GDM1 (cell line): ENCODE data around the gene SETBP1.
A peak's percentile ranks its signal among the peaks of the same experiment; 100 is the strongest.

Experiments used
- DNase-seq: peaks from one replicate; lab custom pipeline; 2025; lab: John Stamatoyannopoulos, UW

The SETBP1 gene

DNA sequence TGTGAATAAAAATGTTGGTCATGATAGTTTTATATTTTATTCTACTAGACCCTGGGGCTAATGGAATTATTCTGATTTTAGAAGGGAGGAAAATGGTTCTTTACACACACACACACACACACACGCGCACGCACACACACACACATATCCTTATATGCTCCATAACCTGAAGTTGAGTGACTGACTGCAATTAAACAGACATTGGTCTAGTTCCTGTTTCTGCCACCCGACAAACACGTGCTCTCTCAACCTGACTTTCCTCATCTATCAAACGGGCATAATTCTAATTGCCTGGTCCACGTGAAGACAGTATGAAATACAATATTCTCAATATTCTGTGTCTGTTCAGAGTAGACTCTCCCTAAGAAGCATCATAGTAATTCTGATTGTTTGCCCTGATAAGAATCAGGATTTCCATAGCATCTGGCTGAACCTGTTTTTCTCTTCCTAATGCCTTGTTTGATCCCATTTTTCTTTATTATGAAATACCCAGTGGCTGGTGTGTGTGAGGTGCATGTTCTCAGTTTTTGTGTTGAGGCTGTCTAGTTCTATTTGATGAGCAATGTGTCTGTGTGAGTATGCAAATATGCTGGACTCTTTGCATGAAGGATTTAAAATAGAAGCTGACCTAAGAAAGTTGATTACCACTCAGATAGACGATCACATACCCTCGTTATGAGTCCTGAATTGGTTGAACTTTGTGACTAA, 51.0 kb downstream of the SETBP1 start:
- peak; percentile 31 for DNase-seq

DNA sequence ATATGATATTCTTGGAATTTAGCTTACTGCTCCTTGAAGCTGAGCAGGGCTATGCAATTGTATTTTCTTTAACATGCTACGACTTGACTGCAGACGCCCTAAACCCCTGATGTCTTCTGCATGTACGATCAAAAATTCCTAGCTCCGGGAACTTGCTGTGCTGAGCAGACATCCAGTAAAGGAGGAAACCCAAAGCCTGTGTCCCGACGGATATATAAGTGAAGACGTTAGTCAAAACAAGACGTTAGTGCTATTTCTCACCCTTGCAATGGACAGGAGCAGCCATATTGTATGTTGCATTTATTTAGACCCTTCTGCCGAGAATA, 51.5 kb downstream of the SETBP1 start:
- no peak for DNase-seq

DNA sequence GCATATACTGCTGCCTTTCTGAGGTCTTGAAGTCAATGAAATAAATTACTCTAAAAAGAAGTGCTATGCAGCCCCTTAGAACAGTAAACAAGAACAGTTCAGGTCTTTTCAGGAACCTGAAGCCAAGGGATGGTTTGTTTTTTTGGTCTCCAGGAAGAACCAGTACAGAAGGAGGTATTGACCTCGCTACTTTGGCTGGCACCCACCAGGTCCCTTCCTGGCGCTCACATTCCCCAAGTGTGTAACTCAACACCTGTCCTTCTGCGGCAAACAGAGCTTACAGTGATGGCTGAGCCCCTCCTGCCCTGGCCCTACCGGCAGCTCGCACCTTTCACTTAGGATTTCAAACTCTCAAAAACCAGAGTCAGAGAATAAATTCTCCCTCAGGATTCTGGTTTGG, 51.9 kb downstream of the SETBP1 start:
- DNase-seq = no peak

DNA sequence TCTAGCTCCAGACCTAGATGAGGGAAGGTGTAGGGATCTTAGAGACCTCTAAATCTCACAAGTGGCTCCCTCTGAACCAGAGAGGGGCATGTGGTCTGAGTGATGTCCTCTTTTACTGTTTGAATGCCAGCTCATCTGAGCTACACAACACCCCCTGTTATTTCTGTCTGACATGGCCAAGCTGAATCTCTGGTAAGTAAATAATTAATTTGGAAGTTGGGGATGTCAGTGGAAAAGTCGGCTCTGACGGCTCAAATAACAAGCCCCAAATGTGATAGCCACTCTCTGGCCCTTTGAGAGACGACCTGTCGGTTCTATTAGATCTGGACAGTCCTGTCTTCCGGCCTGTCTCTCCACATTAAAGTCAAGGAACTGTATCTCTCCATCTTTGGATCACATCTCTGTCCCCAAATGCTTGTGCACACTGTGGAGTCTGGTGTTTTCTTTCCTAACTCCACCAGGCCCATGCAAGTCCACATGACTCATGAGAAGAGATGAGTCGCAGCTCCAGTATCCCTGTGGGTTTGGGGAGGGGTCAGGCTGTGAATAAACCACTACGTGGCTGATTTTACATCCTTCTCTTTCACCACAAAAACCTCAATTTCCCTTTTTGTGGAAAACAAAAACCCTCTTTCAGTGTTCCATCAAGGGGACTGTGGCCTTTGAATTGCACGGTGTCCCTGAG, 52.5 kb downstream of the SETBP1 start:
- peak; percentile 75 for DNase-seq

DNA sequence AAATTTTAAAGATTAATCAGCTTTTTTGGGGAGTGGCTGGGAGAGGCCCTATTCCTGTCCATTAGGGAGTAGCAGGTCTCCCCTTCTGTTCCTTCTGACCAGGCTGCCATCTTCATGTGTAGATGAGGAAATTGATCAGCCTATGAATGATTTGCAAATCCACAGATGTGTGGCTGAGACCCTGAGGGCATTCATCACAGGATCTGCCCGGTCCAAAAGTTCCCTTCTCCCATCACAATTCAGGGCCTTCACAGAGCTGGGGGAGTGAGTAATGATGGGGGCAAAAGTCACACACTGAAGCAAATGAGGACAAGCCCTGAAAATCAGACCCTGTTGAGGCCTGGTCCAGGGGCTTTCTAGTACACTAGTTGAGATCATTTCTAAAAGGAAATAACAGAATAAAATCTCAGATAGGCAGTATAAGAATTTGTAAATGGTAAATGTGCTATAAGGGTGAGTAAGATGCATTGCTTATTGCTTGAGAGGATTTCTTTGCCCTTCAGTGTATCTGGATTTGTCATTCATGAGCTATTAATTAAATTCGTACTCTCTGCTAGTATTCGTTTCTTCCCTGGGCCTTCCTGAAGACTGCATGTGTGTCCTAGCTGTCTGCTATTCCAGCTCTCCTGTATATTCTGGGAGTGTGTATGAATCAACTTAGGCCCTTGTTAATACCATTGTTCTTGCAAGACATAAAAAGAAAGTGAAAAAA, 53.2 kb downstream of the SETBP1 start:
- DNase-seq = no peak

DNA sequence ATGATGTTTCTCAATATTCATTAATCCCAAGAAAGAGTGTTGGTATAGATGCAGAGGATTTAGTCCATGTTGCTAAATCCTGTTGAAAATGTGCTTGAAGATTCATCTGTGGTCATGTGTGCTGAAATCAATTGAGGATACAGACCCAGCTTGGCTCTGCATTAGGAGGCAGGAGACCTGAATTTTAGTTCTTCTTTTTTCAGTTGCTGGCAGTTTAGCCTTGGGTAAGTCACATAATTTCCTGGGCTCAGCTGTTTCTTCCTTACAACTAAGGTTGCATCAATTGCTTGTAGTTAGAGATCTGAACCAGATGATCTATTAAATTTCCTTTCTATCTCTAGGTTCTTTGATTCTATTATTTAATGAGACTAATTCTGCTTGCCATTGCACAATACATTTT, 54.4 kb downstream of the SETBP1 start:
- no peak for DNase-seq

DNA sequence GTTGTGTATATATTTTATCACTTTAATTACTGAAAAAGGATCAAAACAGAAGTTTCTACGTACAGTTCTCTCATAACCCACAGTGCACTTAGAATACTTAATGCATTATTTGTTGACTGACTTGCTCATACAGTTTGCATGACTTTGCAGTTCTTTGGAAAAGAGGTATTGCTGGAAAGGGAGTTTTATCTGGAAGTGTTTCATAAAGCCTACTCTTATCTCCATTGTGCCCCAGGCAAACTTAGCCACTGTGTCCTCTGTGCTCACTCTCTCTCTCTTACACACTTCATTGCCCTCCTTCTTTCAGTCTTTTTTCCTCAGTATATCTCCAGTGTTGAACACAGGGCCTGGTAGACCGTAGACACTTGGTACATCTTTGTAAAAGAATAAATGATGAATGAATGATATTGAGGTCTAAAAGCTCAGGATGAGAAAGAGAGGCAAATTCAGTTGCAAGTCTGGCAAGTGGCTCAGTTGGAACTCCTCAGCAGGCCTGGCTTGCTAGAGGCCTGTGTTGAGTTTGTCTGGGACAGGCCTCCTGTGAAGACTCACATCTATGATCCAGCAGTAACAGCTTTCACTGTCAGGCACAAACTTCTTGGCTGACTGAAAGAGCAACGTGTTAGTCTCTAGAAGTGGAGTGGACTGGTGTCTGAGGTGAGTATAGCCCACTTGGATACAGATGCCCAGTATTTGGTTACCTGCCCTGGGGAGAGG, 56.1 kb downstream of the SETBP1 start:
- no peak for DNase-seq

DNA sequence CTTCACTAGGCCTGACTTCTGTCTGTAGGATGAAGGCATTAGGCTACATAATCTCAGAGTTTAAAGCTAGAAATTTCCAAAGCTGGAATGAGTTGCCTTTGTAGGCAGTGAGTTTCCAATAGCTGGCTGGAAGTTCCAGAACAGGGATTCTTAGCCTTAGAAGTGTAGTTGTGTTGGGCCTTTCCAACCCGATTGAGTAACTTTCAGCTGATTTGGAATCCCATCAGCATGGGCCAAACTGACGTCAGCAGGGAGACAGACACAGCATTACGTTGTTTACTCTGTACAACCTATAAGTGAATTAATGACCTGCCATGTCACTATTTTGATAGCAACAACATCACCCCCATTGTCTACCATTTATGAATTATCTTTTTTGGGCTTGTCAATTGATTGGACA, 56.9 kb downstream of the SETBP1 start:
- DNase-seq = no peak

DNA sequence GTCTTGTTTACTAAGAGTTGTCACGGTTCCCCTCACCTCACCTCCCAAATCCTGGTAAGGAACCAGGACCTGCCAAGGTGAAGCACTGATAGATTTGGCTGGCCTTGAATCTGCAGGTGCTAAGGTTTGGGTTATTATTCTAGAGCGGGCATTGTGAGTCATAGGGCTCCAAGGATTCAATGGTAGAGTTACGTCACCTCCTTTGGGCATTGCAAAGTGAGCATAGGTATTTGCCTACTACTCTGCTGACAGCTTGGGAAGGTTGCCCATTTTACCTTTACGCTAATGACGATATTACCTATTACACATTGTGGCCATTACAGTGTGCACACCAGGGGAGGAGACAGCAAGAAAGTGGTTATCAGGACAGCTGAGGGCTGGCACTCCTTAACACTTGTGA, 59.3 kb downstream of the SETBP1 start:
- DNase-seq = no peak

DNA sequence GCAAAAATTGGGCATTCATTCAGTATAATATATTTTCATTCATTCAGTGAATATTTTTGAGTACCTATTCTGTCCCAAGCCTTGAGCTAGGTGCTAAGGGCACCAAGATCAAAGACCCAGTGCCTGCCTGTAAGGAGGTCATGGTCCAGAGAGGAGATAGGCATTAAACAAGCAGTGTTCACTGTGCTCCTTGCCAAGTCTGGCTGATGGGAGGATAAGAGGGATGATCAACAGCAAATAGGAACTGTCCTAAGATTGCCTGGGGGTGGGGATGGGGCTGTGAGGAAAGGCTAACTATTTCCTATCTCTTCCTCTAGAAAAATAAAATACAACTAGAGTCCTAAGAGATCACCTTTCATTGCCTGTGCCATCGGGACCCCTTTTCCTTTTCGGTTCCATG, 60.4 kb downstream of the SETBP1 start:
- no peak for DNase-seq

DNA sequence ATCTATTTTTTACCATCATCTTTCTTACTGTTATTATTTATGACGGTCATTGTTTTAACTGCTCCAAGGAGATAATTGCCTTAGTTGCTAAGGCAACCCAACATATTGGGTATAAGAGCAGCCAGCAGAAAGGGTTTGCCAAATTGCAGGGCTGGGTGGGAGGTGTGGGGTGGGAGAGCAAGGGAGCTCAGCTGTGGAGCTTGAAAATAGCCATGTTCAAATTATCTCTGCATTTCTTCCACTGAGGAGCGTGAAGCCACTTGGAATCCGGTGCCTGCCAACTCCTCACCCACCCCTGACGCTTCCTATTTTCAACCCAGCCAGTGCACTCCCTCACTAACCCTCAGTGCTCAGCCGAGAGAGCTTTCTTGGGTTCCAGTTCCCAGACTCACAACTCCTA, 60.8 kb downstream of the SETBP1 start:
- DNase-seq = no peak

DNA sequence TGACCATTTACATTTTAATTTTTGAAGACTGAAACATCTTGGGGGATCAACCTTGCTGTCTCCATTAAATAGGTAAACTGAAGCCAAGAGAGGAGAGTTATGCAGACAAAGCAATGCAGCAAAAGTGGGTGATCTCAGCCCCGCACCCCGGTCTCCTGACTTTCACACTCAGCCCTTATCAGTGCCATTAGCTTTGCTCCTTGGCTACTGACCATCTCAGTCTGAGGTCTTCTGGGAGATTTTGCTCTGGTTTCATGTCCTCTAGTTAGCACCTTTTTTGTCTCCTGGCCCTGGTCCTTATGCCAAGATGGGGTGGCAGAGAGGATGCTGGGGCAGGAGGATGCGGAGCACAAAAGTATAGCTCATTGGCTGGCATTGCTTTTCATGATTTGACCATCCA, 61.4 kb downstream of the SETBP1 start:
- DNase-seq = no peak

DNA sequence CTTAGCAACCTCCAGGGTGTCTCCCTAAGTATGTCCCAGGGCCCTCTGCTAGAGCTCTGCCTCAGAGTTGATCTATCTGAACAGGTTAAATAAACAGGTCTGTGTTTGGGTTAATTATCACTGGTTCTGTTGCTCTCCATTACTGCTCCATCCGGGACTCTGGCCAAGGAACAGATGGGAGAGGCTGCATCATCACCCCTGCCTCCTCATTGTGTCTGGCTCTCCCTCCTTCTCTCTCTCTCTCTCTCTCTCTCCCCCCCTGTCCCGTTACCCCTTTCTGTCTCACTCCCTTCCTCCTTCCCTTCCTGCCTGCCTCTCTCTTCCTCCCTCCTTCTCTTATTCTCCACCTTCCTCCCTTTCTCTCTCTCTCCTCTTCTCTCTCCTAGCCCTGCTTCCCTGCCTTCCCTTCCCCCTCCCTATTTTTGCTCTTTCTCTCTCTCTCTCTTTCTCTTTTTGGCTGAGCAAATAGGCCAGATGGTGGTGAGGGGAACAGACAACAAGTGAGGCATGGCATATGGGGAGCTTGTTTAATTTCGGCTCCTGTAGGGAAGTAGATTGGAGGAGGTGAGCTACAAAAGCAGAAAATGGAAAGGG, 62.1 kb downstream of the SETBP1 start:
- DNase-seq = no peak

DNA sequence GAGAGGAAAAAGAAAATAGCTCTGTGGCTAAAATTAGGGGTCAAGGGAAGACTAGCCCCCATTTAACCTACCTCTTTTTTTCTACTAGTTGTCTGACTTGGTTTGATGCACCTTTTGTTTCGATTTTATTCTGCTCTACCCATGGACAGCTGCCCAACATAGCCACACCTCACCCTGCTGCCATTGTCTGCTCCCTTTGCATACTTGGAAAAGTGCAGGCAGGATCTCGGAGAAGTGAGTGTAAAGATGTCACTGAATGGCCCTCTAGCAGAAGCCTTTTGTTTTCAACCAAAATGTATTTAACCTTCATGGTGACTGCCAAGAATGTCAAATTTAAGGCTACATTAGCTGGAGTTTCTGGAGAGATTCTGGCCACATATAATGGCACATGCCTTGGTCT, 62.9 kb downstream of the SETBP1 start:
- DNase-seq = no peak

DNA sequence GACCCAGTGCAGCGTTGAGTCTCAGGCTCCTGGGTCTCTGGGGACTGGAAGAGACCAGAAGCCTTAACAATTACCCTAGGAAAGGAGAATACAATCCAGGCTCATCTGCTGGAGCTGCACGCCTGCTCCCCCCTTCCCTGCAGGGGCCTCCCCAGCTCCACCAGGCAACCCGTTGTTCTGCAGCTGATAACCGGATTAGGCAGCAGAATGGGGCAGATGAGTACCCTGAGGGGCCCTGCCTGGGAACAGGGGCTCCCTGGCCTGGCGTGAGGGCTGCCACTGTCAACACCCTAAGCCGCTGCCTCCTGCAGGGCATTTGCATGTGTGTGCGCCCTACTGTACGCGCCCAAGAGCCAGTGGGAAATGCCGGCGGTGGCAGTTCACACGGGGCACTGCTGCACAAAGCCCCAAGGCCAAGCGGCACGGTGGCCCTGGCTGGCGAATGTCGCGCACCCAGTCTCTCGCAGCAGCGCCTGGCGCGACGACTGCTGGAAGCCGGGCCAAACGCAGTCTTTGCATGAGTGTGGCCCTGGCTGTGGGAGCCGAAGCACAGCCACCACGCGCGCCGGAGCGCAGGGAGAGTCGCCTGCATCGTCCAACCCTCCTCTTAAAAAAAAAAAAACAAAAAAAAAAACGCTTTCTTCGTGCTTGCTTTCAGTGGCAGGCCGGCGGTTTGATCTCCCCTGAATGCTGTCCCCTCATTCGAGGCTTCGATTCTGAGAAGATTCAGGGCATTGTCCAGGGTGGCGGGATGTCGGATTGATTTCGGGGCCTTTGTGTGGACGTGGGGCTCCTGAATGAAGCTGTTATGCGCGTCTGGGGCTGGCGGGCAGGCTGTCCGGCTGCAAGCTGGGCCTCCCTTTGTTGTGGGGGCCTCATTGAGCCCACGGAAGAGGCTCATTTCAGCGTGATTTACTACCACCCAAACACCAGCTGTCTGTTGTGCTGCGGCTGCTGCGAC, 63.8 kb downstream of the SETBP1 start:
- DNase-seq = no peak

DNA sequence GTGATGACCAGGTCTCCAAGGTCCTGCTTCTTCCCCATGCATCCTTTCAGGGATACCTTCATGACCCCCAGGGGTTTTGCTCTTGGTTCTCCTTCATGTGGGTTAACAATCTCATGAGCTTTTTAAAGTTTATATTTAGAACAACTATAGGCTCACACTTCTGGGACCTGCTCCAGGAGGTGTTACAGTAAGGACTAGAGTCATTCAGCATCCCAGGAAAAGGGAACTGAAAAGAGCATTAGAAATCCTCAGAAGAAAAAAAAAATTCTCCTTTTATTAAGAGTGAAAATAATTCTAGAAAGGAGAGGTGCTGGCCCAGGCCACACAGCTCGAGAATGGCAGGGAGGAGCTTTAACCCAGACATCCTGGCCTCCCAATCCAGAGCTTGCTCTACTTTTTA, 66.5 kb downstream of the SETBP1 start:
- no peak for DNase-seq

DNA sequence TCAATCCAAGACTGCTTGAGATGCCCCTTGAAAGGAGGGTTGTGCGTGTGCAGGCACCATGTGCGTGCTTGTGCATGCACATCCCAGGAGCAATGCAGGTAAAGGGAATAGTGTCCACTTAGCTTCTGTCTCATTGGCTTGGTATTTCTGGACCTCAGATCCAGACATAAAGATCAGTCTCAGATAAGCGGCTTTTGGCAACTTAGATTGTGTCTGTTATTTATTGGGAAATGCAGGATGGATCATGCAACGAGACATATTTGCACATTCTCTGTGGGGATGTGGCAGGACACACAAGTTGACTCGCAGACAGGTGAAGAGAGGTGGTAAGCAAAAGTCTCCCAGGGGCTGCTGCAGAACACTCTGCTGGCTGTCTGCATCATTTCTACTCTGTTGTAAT, 67.9 kb downstream of the SETBP1 start:
- DNase-seq = no peak

DNA sequence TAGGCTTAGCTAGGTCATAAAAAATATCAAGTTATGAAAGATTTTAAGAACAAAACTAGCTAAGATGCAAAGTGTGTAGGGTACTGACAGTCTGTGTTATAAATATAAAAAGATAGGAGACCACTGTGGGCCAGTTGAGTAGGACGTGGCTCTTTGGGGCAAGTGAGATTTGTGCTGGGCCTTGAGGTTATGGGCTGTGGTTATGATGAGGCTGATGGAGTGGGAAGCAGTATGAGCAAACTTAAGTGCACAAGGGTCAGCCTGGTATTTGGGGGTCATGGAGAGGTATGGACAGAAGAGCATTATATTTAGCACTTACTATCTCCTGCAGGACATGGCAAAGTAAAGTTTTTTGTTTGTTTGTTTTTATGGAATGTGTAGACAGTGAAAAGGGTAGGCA, 70.1 kb downstream of the SETBP1 start:
- no peak for DNase-seq

DNA sequence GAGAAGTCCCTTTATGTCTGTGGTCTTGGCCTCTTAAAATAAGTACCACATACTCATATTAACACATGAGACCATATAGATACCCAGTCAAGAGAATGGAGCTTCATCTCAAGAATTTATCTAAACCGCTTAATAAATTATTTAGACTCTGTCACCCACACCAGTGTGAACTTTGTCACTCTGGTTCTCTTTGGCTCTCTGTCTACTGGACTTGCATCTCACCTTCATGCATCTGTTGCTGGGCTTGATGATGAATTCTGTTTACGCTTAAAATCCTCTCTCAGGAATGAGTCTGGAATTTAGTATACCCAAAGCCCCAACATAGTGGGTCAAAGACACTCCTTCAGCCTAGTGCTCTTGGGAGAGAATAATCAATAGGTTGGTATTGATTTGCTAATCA, 73.9 kb downstream of the SETBP1 start:
- DNase-seq = no peak

DNA sequence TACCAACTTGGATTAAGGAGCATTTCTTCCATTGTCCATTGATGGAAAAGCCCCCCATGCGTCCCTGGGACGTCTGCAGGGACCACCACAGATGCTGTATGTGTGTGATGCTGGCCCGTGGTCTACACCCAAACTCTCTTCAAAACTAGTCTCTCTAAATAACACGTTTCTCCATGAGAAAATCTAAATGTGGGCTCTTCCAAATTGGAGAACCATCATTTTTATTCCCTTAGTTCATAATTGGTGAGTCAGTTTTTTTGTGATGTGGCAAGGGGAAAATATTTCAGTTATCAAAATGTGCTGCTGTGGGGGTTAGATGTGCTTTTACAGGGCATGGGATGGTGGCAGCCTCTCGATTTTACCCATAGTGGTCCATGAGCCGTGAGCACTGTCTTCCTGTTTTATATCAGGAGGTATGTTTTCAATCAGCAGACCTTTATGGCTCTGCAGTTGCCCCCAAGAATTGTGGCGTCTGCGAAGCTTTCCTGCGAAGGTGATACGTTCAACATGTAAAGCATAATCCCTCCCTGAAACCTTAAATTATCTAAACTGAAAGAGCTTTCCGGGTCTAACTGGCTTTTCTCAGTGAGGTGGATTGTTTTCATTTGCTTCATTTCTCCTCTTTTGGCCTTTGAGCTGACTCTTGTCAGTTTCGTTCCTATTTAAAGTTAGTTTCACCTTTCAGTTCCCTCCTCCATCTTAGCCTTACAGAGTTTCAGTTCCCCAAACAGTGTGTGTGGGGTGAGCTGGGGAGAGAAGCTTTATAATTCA, 78.4 kb downstream of the SETBP1 start:
- DNase-seq = no peak
